IMR-90 (cell line): ENCODE measurements around the gene MEIKIN. TPM values are rescaled to one million over a fixed set of nuclear protein-coding genes. Genes with fewer than 3 reads are reported as not detected.

Experiments
- ATAC-seq: fragments of 200-7000 bp; cut with Tn5 transposase; 2 replicates; pipeline ENCODE4 v1.9.1; 2020; ENCODE audit warnings: low read depth, mild to moderate bottlenecking, moderate library complexity
- BruUV-seq: library from RNA; stranded (reverse); fragments of 400-500 nt; replicated peaks from 2 replicates; lab custom pipeline; 2021; lab: Mats Ljungman, UMichigan
- CTCF ChIA-PET: fragments of 300-600 bp; formaldehyde crosslinking; extraction: SDS; loops from one replicate; lab custom pipeline; 2021; ENCODE audit warnings: antibody characterized with exemption; lab: Yijun Ruan, JAX
- POLR2A ChIA-PET: fragments of 300-600 bp; sonication (Branson Sonifier 250); formaldehyde crosslinking; loops from one replicate; lab custom pipeline; 2022; ENCODE audit warnings: antibody characterized with exemption; ENCODE audit not compliant: unreplicated experiment; lab: Charles Lee
- DNase-seq: peaks from one replicate; pipeline ENCODE4 v3.0.0; 2013
- H2AFZ ChIP-seq: replicated peaks from 2 replicates; pipeline ENCODE3; 2013; ENCODE audit warnings: low read length, mild to moderate bottlenecking; ENCODE audit not compliant: poor library complexity
- H2AK5ac ChIP-seq: 2 replicates; pipeline ENCODE4 v1.6.1; 2013; ENCODE audit warnings: low read depth, low read length, inconsistent platforms
- H2AK9ac ChIP-seq: replicated peaks from 2 replicates; pipeline ENCODE3; 2013; ENCODE audit warnings: mild to moderate bottlenecking, low read depth, low read length, moderate library complexity; ENCODE audit not compliant: poor library complexity
- H2BK120ac ChIP-seq: 2 replicates; pipeline ENCODE4 v1.6.1; 2013; ENCODE audit warnings: low read depth, low read length, inconsistent platforms
- H2BK15ac ChIP-seq: 3 replicates; pipeline ENCODE4 v1.6.1; 2013; ENCODE audit warnings: low read depth, low read length, inconsistent platforms
- H2BK20ac ChIP-seq: 2 replicates; pipeline ENCODE4 v1.6.1; 2013; ENCODE audit warnings: low read depth, mild to moderate bottlenecking, inconsistent platforms, low read length, moderate library complexity
- H2BK5ac ChIP-seq: 2 replicates; pipeline ENCODE4 v1.6.1; 2013; ENCODE audit warnings: mild to moderate bottlenecking, low read depth, low read length, inconsistent platforms; ENCODE audit not compliant: poor library complexity, severe bottlenecking
- H3K14ac ChIP-seq: replicated peaks from 2 replicates; pipeline ENCODE4 v1.6.1; 2013; ENCODE audit warnings: low read depth, low read length, inconsistent platforms
- H3K18ac ChIP-seq: 2 replicates; pipeline ENCODE4 v1.6.1; 2013; ENCODE audit warnings: low read depth, low read length, control low read depth
- H3K23ac ChIP-seq: 2 replicates; pipeline ENCODE4 v1.6.1; 2013; ENCODE audit warnings: low read depth, low read length, inconsistent platforms
- H3K27ac ChIP-seq: 2 replicates; pipeline ENCODE4 v1.5.1; 2013; ENCODE audit warnings: mild to moderate bottlenecking, control low read depth, low read length; ENCODE audit not compliant: insufficient read depth
- H3K27me3 ChIP-seq: 2 replicates; pipeline ENCODE4 v1.6.1; 2013; ENCODE audit warnings: low read length; ENCODE audit not compliant: control insufficient read depth, insufficient read depth
- H3K36me3 ChIP-seq: 2 replicates; pipeline ENCODE4 v1.6.1; 2013; ENCODE audit warnings: low read length, mixed read lengths; ENCODE audit not compliant: control insufficient read depth, insufficient read depth
- H3K4ac ChIP-seq: 2 replicates; pipeline ENCODE4 v1.6.1; 2013; ENCODE audit warnings: low read depth, low read length, inconsistent platforms
- H3K4me1 ChIP-seq: 2 replicates; pipeline ENCODE4 v1.6.1; 2013; ENCODE audit warnings: low read length, mixed read lengths; ENCODE audit not compliant: control insufficient read depth, insufficient read depth
- H3K4me2 ChIP-seq: 2 replicates; pipeline ENCODE4 v1.6.1; 2013; ENCODE audit warnings: low read depth, mild to moderate bottlenecking, control low read depth, low read length, moderate library complexity
- H3K4me3 ChIP-seq: 2 replicates; pipeline ENCODE4 v1.5.1; 2013; ENCODE audit warnings: low read depth, mild to moderate bottlenecking, control low read depth, low read length, moderate library complexity; ENCODE audit not compliant: insufficient read depth
- H3K56ac ChIP-seq: 2 replicates; pipeline ENCODE4 v1.6.1; 2013; ENCODE audit warnings: low read length, inconsistent platforms; ENCODE audit not compliant: insufficient read depth; ENCODE audit errors: extremely low read depth
- H3K79me1 ChIP-seq, 2 experiments: 2 replicates each; pipeline ENCODE4 v1.6.1; 2013; ENCODE audit warnings: low read length in 2 of 2, inconsistent platforms in 1 of 2, low read depth in 1 of 2
- H3K9ac ChIP-seq: 2 replicates; pipeline ENCODE4 v1.6.1; 2013; ENCODE audit warnings: low read depth, low read length, control low read depth
- H3K9me1 ChIP-seq: 2 replicates; pipeline ENCODE4 v1.6.1; 2013; ENCODE audit warnings: low read length, inconsistent platforms; ENCODE audit not compliant: insufficient read depth
- H3K9me3 ChIP-seq: 2 replicates; pipeline ENCODE4 v1.6.1; 2013; ENCODE audit warnings: low read length; ENCODE audit not compliant: control insufficient read depth, insufficient read depth
- H4K20me1 ChIP-seq: 2 replicates; pipeline ENCODE4 v1.6.1; 2013; ENCODE audit warnings: low read length, inconsistent platforms; ENCODE audit not compliant: insufficient read depth
- H4K5ac ChIP-seq: 2 replicates; pipeline ENCODE4 v1.6.1; 2013; ENCODE audit warnings: mild to moderate bottlenecking, low read depth, low read length, control low read depth
- H4K8ac ChIP-seq, 2 experiments: 2 replicates each; pipeline ENCODE4 v1.6.1; 2013; ENCODE audit warnings: low read depth in 2 of 2, low read length in 2 of 2, control low read depth in 1 of 2, inconsistent platforms in 1 of 2
- H4K91ac ChIP-seq: 2 replicates; pipeline ENCODE4 v1.6.1; 2013; ENCODE audit warnings: low read depth, low read length, inconsistent platforms; ENCODE audit not compliant: insufficient read depth
- CEBPB ChIP-seq: IDR thresholded peaks from 2 replicates; pipeline ENCODE4 v1.6.1; 2012; ENCODE audit warnings: low read depth, low read length, improper control_type of control experiment
- CHD1 ChIP-seq: IDR thresholded peaks from 2 replicates; pipeline ENCODE4 v1.6.1; 2012; ENCODE audit warnings: low read depth, low read length, improper control_type of control experiment
- MAFK ChIP-seq: IDR thresholded peaks from 2 replicates; pipeline ENCODE4 v1.6.1; 2012; ENCODE audit warnings: low read depth, low read length, improper control_type of control experiment
- MXI1 ChIP-seq: IDR thresholded peaks from 2 replicates; pipeline ENCODE4 v1.6.1; 2012; ENCODE audit warnings: low read depth, mild to moderate bottlenecking, low read length, moderate library complexity, borderline replicate concordance
- NFE2L2 ChIP-seq: fragments of 150-350 bp; IDR thresholded peaks from 2 replicates; pipeline ENCODE4 v1.6.1; 2016; ENCODE audit warnings: low read depth, mild to moderate bottlenecking, low read length
- POLR2A ChIP-seq: IDR thresholded peaks from 2 replicates; pipeline ENCODE4 v1.6.1; 2012; ENCODE audit warnings: mild to moderate bottlenecking, low read depth, low read length
- RAD21 ChIP-seq: IDR thresholded peaks from 2 replicates; pipeline ENCODE4 v1.6.1; 2012; ENCODE audit warnings: low read length, improper control_type of control experiment
- RCOR1 ChIP-seq: IDR thresholded peaks from 2 replicates; pipeline ENCODE4 v1.6.1; 2012; ENCODE audit warnings: mild to moderate bottlenecking, low read length, improper control_type of control experiment; ENCODE audit not compliant: insufficient replicate concordance
- SMC3 ChIP-seq: fragments of 150-350 bp; IDR thresholded peaks from 2 replicates; pipeline ENCODE4 v1.6.1; 2016; ENCODE audit warnings: low read depth, mild to moderate bottlenecking, antibody characterized with exemption, low read length, moderate library complexity
- WGBS, 2 experiments: methylation state at CpG; one replicate each; pipeline versions ENCODE4 v1.1.5 to v1.1.7; 2013; ENCODE audit warnings: missing lambda C conversion rate in 2 of 2; ENCODE audit not compliant: insufficient read length in 1 of 2; ENCODE audit errors: extremely low coverage in 2 of 2; 5-methylcytosine and 5-hydroxymethylcytosine counted together
- dilution Hi-C: fragments of 300-500 bp; cut with HindIII; formaldehyde crosslinking; loops from one replicate; pipeline ENCODE4 v1.14.3; 2018; ENCODE audit warnings: low sequenced_read_pairs; ENCODE audit not compliant: unreplicated experiment
- in situ Hi-C: fragments of 300-500 bp; cut with MboI; formaldehyde crosslinking; loops from 3 replicates; pipeline ENCODE4 v1.14.3; 2019; ENCODE audit warnings: low sequenced_read_pairs, inconsistent platforms, mixed read lengths
- intact Hi-C: fragments of 100-400 bp; cut with micrococcal nuclease; formaldehyde crosslinking; loops from 2 replicates; pipeline ENCODE4 v1.10.0; 2022
- polyA plus RNA-seq, 3 experiments: library from polyadenylated mRNA; depleted of rRNA; stranded (reverse); fragments of >200 nt; gene quantifications; 2 replicates each; pipeline ENCODE4 v1.2.3, GENCODE V29; 2012; ENCODE audit warnings: low replicate concordance in 1 of 3
- total RNA-seq: library from RNA; depleted of rRNA; stranded (reverse); fragments of >200 nt; gene quantifications from 2 replicates; pipeline ENCODE4 v1.2.3, GENCODE V29; 2012
- TF ChIP-seq, protein P1 (sequence below): conservative IDR thresholded peaks from 2 replicates; pipeline ENCODE4 v1.5.1; 2012; ENCODE audit warnings: mild to moderate bottlenecking, low read depth, low read length, improper control_type of control experiment
- TF ChIP-seq, protein P2 (sequence below): fragments of 150-350 bp; IDR thresholded peaks from 2 replicates; pipeline ENCODE4 v1.6.1; 2017; ENCODE audit warnings: mild to moderate bottlenecking, antibody characterized with exemption, low read length, low read depth

MEIKIN gene
- total and polyA plus RNA-seq, 2 of the 4 experiments (the other 2 are of a cell fraction): not detected

DNA sequence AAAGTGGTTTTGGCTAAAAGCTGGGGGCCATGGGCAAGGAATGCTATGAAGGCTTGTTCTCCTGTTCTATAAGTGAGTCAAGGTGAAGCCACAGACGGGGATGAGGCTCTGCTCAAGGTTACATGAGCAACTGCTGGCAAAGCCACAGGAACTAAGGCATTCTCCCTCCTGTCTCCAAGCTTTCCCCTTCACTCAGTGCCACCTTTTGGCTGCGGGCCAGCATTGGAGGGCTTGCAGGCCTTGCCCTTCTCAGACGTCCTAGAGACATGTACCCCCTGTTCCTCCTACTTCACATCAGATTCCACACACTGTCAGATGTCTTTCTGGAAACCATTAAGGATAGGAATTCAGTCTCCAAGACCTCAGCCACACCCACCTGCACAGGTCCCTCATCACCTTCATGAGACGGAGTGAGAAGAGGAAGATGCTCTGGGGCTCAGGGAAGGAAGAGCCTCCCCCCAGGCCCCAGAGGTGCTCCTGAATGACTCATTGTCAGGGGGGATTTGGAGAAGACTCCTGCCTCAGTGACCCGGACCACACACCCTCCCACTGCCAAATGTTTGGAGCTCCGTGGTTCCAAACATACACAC, 20.5 kb upstream of the MEIKIN start:
- no peak overlapping the region for H2BK120ac ChIP-seq
- H4K91ac ChIP-seq: no peak overlapping the region
- H2BK20ac ChIP-seq: no peak overlapping the region
- no peak overlapping the region for H3K4ac ChIP-seq
- H3K14ac ChIP-seq: no peak overlapping the region
- H2BK5ac ChIP-seq: no peak overlapping the region
- H3K18ac ChIP-seq: no peak overlapping the region
- WGBS, 2 experiments: 38% methylated on average over 2 of the region's 6 CpGs; no CpG with 5 or more reads in 1 of the 2 experiments
- no peaks in the 10 kb centered on the region for H3K9me1 ChIP-seq
- H3K23ac ChIP-seq: no peak overlapping the region
- H2AK5ac ChIP-seq: no peak overlapping the region
- H3K4me3 ChIP-seq: no peak overlapping the region
- intact Hi-C loops (no loop called here), dilution Hi-C loops (no loop called here), in situ Hi-C loops (no loop called here)
- ChIA-PET POLR2A (no interaction called here), CTCF (no interaction called here)
- TF ChIP-seq RCOR1 (no peak), SMC3 (no peak), CHD1 (no peak), RAD21 (no peak), NFE2L2 (no peak), CEBPB (no peak), MXI1 (no peak), MAFK (no peak), POLR2A (no peak)
- TF ChIP-seq, protein P1, sequence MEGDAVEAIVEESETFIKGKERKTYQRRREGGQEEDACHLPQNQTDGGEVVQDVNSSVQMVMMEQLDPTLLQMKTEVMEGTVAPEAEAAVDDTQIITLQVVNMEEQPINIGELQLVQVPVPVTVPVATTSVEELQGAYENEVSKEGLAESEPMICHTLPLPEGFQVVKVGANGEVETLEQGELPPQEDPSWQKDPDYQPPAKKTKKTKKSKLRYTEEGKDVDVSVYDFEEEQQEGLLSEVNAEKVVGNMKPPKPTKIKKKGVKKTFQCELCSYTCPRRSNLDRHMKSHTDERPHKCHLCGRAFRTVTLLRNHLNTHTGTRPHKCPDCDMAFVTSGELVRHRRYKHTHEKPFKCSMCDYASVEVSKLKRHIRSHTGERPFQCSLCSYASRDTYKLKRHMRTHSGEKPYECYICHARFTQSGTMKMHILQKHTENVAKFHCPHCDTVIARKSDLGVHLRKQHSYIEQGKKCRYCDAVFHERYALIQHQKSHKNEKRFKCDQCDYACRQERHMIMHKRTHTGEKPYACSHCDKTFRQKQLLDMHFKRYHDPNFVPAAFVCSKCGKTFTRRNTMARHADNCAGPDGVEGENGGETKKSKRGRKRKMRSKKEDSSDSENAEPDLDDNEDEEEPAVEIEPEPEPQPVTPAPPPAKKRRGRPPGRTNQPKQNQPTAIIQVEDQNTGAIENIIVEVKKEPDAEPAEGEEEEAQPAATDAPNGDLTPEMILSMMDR: no peak
- TF ChIP-seq, protein P2, sequence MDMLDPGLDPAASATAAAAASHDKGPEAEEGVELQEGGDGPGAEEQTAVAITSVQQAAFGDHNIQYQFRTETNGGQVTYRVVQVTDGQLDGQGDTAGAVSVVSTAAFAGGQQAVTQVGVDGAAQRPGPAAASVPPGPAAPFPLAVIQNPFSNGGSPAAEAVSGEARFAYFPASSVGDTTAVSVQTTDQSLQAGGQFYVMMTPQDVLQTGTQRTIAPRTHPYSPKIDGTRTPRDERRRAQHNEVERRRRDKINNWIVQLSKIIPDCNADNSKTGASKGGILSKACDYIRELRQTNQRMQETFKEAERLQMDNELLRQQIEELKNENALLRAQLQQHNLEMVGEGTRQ: no peak
- H3K27ac ChIP-seq: no peak overlapping the region
- no peak overlapping the region for H2BK15ac ChIP-seq
- H4K20me1 ChIP-seq: no peaks in the 10 kb centered on the region
- H3K36me3 ChIP-seq: no peaks in the 10 kb centered on the region
- ATAC-seq (no peak), DNase-seq (no peak)
- H3K4me1 ChIP-seq: no peaks in the 10 kb centered on the region
- no peak overlapping the region for H2AK9ac ChIP-seq
- H4K8ac ChIP-seq: no peak overlapping the region
- H3K27me3 ChIP-seq: no peaks in the 10 kb centered on the region; the same call in 1 of the 2 replicates
- H3K4me2 ChIP-seq: no peak overlapping the region
- no peak overlapping the region for H2AFZ ChIP-seq
- H3K9ac ChIP-seq: no peak overlapping the region
- no peak overlapping the region for H3K56ac ChIP-seq
- no peaks in the 10 kb centered on the region for H3K9me3 ChIP-seq
- no TSS peak for BruUV-seq
- H3K79me1 ChIP-seq: no peaks in the 10 kb centered on the region
- no peak overlapping the region for H4K5ac ChIP-seq
